Activated B cell treated with CpG ODN at 0.5 μM for 24 hours (primary cell): Measurements from ENCODE around the gene RAPGEF3. TPM values are rescaled to one million over a fixed set of nuclear protein-coding genes. Genes with fewer than 3 reads are reported as not detected.

Experiments used
- ATAC-seq: fragments of 200-7000 bp; cut with Tn5 transposase; one replicate; pipeline ENCODE4 v1.10.0; 2021; ENCODE audit warnings: low read depth, mild to moderate bottlenecking, moderate library complexity
- CTCF ChIA-PET: fragments of 350-600 bp; sonication (Branson Sonifier 250); formaldehyde crosslinking; loops from one replicate; lab custom pipeline; 2021; ENCODE audit warnings: antibody characterized with exemption; lab: Charles Lee
- POLR2A ChIA-PET: fragments of 350-600 bp; sonication (Branson Sonifier 250); formaldehyde crosslinking; loops from one replicate; lab custom pipeline; 2021; ENCODE audit warnings: antibody characterized with exemption; lab: Charles Lee
- DNase-seq: peaks from one replicate; pipeline ENCODE4 v3.0.0; 2022
- H3K27ac Mint-ChIP-seq: one replicate; pipeline ENCODE4 v1.8.0; 2020; ENCODE audit warnings: mixed read lengths
- H3K27me3 Mint-ChIP-seq: one replicate; pipeline ENCODE4 v1.8.0; 2021; ENCODE audit warnings: mixed read lengths
- H3K36me3 Mint-ChIP-seq: one replicate; pipeline ENCODE4 v1.8.0; 2021; ENCODE audit warnings: low read depth, mixed read lengths
- H3K4me1 Mint-ChIP-seq: one replicate; pipeline ENCODE4 v1.8.0; 2021; ENCODE audit warnings: mixed read lengths
- H3K4me3 Mint-ChIP-seq: one replicate; pipeline ENCODE4 v1.8.0; 2020; ENCODE audit warnings: mild to moderate bottlenecking, mixed read lengths
- H3K9me3 Mint-ChIP-seq: one replicate; pipeline ENCODE4 v1.8.0; 2020; ENCODE audit warnings: mixed read lengths
- intact Hi-C: fragments of 100-400 bp; cut with micrococcal nuclease; formaldehyde crosslinking; loops from one replicate; pipeline ENCODE4 v1.15.1; 2024
- total RNA-seq: library from RNA; stranded (reverse); gene quantifications from 2 replicates; pipeline ENCODE4 v1.2.3, GENCODE V29; 2022
- TF ChIP-seq, protein P1 (sequence below): fragments of 200-600 bp; IDR thresholded peaks from one replicate; pipeline ENCODE4 v1.8.0; 2022; ENCODE audit warnings: antibody characterized with exemption, mild to moderate bottlenecking

RAPGEF3 gene
- total RNA-seq, 1 donor from 2014 or later = 5.0 TPM

DNA sequence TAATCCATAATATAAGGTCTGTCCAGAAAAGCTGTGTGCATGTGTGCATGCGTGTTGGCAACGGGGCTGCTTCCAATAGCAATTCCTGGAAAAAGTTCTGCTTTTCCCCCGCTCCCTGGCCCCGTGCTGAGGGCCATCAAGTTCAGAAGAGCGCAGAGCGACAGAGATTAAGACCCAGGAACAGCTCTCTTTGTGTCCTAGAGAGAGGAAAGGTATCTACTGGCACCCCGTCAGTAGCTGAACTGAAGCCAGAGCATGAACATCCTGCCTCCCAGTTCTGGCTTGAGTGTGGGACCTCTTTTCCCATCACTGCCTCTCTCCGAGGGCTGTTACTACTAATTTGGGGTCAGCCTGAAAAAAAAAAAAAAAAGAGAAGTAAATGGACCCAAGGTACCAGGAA is 45.5 kb upstream of the RAPGEF3 start:
- Mint-ChIP-seq H3K9me3 (no peaks in the 10 kb centered on the region), H3K27ac (peak overlapping the region; percentile 93), H3K36me3 (peaks cover 31% of the 10 kb centered on the region), H3K4me1 (peaks cover 86% of the 10 kb centered on the region), H3K27me3 (no peaks in the 10 kb centered on the region), H3K4me3 (no peak overlapping the region)
- intact Hi-C loops = no loop called here
- CTCF ChIA-PET = interaction anchor here (1.2 to 6.2 kb wide), 2 partner anchors 33 to 60 kb away, joined by 4 to 70 read pairs; no protein-coding TSS in a partner anchor
- POLR2A ChIA-PET = interaction anchor here (1.0 to 19.6 kb wide), 4 partner anchors 8 to 30 kb away, joined by 3 to 573 read pairs (median 4); partner anchors contain the start of gene HDAC7
- TF ChIP-seq, protein P1, sequence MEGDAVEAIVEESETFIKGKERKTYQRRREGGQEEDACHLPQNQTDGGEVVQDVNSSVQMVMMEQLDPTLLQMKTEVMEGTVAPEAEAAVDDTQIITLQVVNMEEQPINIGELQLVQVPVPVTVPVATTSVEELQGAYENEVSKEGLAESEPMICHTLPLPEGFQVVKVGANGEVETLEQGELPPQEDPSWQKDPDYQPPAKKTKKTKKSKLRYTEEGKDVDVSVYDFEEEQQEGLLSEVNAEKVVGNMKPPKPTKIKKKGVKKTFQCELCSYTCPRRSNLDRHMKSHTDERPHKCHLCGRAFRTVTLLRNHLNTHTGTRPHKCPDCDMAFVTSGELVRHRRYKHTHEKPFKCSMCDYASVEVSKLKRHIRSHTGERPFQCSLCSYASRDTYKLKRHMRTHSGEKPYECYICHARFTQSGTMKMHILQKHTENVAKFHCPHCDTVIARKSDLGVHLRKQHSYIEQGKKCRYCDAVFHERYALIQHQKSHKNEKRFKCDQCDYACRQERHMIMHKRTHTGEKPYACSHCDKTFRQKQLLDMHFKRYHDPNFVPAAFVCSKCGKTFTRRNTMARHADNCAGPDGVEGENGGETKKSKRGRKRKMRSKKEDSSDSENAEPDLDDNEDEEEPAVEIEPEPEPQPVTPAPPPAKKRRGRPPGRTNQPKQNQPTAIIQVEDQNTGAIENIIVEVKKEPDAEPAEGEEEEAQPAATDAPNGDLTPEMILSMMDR = no peak
- ATAC-seq = no peak
- no peak for DNase-seq

DNA sequence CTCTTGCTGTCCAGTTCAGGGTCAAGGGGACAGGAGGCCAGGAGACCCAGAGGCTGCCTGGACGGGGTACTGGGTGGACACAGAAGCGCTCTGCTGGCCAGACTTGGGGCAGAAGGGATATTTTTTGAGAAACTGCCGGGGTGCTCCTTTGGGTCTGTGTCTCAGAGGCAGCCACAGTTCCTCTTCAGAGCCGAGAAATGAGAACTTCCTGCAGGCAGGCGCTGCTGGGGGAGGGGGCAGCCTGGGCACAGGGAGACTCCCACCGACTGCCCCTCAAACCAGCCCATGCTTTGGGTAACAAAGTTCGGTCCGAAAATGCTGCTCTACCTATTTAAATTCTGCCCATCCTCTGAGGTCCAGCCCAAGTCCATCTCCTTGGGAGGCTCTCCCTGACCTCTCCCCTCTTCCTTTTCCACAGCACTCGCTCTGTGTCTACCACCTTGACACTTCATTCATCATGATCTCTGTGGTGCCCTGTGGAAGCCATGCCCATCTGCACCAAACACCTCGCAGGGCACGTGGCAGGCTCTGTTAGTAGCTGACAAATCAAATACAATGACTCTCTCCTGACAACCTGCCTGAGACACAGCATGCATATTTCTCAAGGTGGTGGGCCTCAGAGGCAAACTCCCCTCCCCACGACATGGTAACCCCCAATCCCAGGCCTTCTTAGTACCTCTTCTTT is 44.7 kb upstream of the RAPGEF3 start:
- intact Hi-C loops = loop anchor here (2.0 kb wide), 2 partner anchors 15 to 159 kb away; partner anchors contain the start of genes HDAC7 and TMEM106C
- Mint-ChIP-seq H3K4me3 (peak overlapping the region; percentile 64), H3K4me1 (peaks cover 78% of the 10 kb centered on the region), H3K27ac (peak overlapping the region; percentile 86), H3K36me3 (peaks cover 34% of the 10 kb centered on the region), H3K27me3 (no peaks in the 10 kb centered on the region), H3K9me3 (no peaks in the 10 kb centered on the region)
- POLR2A ChIA-PET = interaction anchor here (0.6 to 19.6 kb wide), 6 partner anchors 9 to 405 kb away, joined by 3 to 573 read pairs (median 4); partner anchors contain the start of gene HDAC7
- CTCF ChIA-PET = interaction anchor here (2.1 to 8.3 kb wide), 4 partner anchors 10 to 61 kb away, joined by 8 to 245 read pairs (median 42); no protein-coding TSS in a partner anchor
- ATAC-seq = no peak
- no peak for DNase-seq
- TF ChIP-seq, protein P1 = no peak

DNA sequence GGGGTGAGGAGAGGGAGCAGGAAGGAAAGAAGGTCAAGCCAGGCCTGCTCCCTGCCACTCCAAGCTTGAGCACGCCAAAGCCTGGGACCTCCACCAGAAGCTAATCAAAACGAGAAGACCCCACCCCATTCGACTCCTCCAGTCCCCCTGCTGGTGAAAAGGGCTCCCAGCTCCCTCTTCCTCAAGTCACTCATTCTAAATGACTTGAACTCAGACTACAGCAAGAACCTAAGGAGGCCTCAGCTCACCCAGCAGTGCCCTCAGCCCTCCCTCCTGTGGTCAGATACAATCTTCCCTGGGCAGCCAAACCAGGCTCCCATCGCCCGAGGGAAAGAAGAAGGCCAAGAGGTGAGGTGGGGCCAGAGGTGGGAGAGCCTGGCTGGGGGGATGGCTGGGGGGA is 43.6 kb upstream of the RAPGEF3 start:
- H3K36me3 Mint-ChIP-seq = peaks cover 39% of the 10 kb centered on the region
- DNase-seq = no peak
- ATAC-seq = no peak
- peak overlapping the region; percentile 86 for H3K27ac Mint-ChIP-seq
- no peaks in the 10 kb centered on the region for H3K9me3 Mint-ChIP-seq
- TF ChIP-seq, protein P1 = no peak
- H3K27me3 Mint-ChIP-seq = no peaks in the 10 kb centered on the region
- POLR2A ChIA-PET = interaction anchor here (0.6 to 4.5 kb wide), 9 partner anchors 11 to 404 kb away, joined by 3 to 27 read pairs (median 5); partner anchors contain the start of genes HDAC7 and SLC48A1
- no peak overlapping the region for H3K4me3 Mint-ChIP-seq
- peaks cover 71% of the 10 kb centered on the region for H3K4me1 Mint-ChIP-seq
- intact Hi-C loops = loop anchor here (2.0 kb wide), 2 partner anchors 16 to 160 kb away; partner anchors contain the start of genes HDAC7 and TMEM106C
- CTCF ChIA-PET = interaction anchor here (0.6 to 8.3 kb wide), 8 partner anchors 11 to 624 kb away, joined by 3 to 245 read pairs (median 5); no protein-coding TSS in a partner anchor

DNA sequence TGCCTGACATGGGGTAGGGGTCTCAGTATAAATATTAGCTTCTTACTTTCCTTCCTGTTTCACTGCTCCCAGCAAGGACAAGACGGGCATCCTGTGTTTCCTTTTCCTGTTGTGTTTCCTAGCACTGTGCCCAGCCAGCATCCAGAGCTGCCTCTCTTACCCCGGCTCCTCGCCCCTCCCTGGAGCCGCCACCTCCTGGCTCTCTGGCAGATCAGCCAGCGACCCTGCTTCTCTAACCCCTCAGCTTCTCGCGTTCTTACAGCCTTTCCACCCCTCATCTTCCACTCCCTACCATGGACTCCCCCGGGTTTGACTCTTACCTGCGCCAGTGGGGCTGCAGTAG is 43.2 kb upstream of the RAPGEF3 start:
- peak overlapping the region; percentile 46 for H3K27ac Mint-ChIP-seq
- DNase-seq (no peak), ATAC-seq (no peak)
- ChIA-PET CTCF (interaction anchor here (0.6 to 8.3 kb wide), 8 partner anchors 11 to 624 kb away, joined by 3 to 245 read pairs (median 5); no protein-coding TSS in a partner anchor), POLR2A (interaction anchor here (0.6 to 4.5 kb wide), 9 partner anchors 10 to 37 kb away, joined by 3 to 27 read pairs (median 5); partner anchors contain the start of genes HDAC7 and SLC48A1)
- no peaks in the 10 kb centered on the region for H3K9me3 Mint-ChIP-seq
- intact Hi-C loops = loop anchor here (1.0 to 2.0 kb wide), 3 partner anchors 7 to 161 kb away; partner anchors contain the start of genes HDAC7 and TMEM106C
- TF ChIP-seq, protein P1 = no peak
- H3K27me3 Mint-ChIP-seq = no peaks in the 10 kb centered on the region
- H3K4me3 Mint-ChIP-seq = no peak overlapping the region
- H3K4me1 Mint-ChIP-seq = peaks cover 66% of the 10 kb centered on the region
- H3K36me3 Mint-ChIP-seq = peaks cover 42% of the 10 kb centered on the region
